Activated naive CD8-positive, alpha-beta T cell (primary cell): Measurements from ENCODE around the gene TOX4.

ENCODE experiments used
- H3K27ac Mint-ChIP-seq: one replicate; pipeline ENCODE4 v1.8.0; 2021; ENCODE audit warnings: mixed read lengths
- H3K27me3 Mint-ChIP-seq: one replicate; pipeline ENCODE4 v1.8.0; 2021; ENCODE audit warnings: mixed read lengths
- H3K36me3 Mint-ChIP-seq: one replicate; pipeline ENCODE4 v1.8.0; 2021; ENCODE audit warnings: mixed read lengths
- H3K4me1 Mint-ChIP-seq: one replicate; pipeline ENCODE4 v1.8.0; 2021; ENCODE audit warnings: low read depth, mixed read lengths
- H3K4me3 Mint-ChIP-seq: one replicate; pipeline ENCODE4 v1.8.0; 2021; ENCODE audit warnings: mild to moderate bottlenecking, mixed read lengths
- H3K9me3 Mint-ChIP-seq: one replicate; pipeline ENCODE4 v1.8.0; 2021; ENCODE audit warnings: low read depth, mixed read lengths

TOX4 gene

GRCh38 chr14:21520767-21521166 lies 43.8 kb downstream of the TOX4 start:
- peaks cover 3% of the 10 kb centered on the region for H3K36me3 Mint-ChIP-seq
- no peaks in the 10 kb centered on the region for H3K9me3 Mint-ChIP-seq
- H3K27ac Mint-ChIP-seq, result no peak overlapping the region
- H3K4me3 Mint-ChIP-seq, result no peak overlapping the region
- peaks cover 8% of the 10 kb centered on the region for H3K4me1 Mint-ChIP-seq
- no peaks in the 10 kb centered on the region for H3K27me3 Mint-ChIP-seq

DNA sequence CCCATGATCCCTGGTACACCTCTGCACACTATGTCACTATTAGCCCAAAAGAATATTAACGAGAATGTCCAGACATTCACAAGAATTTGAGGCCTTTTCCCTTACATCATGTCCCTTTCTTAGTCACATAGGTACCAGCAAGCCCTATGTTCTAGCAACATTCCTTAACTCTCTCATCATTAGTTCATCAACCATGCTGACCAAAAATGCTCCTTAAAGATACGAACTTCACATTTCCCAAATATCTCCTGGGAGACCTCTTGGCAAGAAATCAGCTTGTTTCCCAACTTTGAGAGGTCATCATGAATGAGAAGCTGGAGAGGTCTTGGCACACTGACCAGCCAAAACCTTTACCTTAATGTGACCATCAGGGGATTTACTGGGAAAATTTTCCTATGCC lies 44.5 kb downstream of the TOX4 start:
- H3K4me1 Mint-ChIP-seq, result peaks cover 8% of the 10 kb centered on the region

DNA sequence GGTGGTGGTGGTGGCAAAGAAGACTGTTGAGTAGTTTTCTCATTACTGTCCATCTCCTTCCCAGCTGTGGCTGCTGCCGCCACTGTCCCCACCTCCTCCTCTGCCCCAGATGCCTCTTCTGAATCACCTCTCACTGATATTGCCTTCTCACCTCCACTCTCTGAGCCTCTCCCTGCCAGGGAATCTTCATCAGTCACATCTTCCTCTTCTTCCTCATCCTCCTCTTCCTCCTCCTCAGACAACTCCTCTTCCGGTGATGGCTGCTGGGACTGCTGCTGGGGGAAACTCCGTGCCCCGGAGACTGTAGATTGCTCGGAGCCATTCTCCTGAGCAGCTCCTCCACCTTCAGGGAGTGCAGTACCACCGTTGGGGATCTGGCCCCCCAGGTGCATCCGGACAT lies 46.2 kb downstream of the TOX4 start:
- H3K36me3 Mint-ChIP-seq, result peaks cover 3% of the 10 kb centered on the region
- no peaks in the 10 kb centered on the region for H3K27me3 Mint-ChIP-seq
- H3K4me3 Mint-ChIP-seq, result no peak overlapping the region
- no peak overlapping the region for H3K27ac Mint-ChIP-seq
- H3K9me3 Mint-ChIP-seq, result no peaks in the 10 kb centered on the region
- peaks cover 18% of the 10 kb centered on the region for H3K4me1 Mint-ChIP-seq

More for the DNA sequence above, 44.5 kb downstream of the TOX4 start:
- H3K4me3 Mint-ChIP-seq, result no peak overlapping the region
- H3K9me3 Mint-ChIP-seq, result no peaks in the 10 kb centered on the region
- H3K36me3 Mint-ChIP-seq, result peaks cover 3% of the 10 kb centered on the region
- H3K27ac Mint-ChIP-seq, result no peak overlapping the region
- H3K27me3 Mint-ChIP-seq, result no peaks in the 10 kb centered on the region

DNA sequence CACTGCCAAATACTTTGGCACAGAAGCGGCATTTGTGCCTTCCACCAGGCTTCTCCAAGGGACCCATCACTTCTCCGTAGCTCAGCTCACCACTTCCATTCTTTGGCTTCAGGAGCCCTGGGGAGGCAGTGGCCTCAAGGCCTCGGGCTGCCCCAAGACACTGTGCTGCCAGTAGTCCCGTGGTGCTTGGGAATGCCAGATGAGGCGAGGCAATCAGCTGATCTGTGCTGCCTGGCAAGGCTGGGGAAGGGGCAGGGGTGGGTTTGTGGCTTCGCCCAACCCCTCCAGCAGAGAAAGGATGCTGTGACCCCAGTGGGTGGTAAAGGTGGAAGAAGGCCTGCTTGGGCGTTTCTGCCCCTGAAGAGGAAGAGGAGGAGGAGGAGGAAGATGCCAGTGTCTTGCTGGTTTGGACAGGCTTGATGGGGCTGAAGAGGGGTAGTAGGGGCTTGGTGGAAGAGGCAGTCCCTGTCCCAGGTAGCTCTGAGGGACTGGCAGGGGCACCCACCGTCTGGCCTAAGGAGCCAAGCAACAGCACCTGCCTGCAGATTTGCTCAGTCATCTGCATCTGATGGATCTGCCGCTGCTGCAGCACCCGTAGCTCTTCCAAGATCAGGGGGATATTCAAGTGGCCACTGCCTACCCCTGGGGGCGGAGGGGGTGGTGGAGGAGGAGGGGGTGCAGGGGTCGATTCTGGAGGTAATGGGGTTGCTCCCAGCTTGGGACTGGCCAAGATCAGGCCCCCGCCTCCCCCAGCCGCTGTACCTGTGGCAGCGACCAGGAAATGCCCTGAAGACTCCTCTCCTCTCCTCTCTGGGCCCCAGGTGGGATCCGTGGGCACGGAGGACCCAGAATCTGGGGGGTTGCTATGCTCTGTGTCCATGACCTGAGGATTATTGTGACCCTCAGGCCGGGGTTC lies 47.8 kb downstream of the TOX4 start:
- Mint-ChIP-seq H3K9me3 (no peaks in the 10 kb centered on the region), H3K4me3 (peak overlapping the region; percentile 87), H3K27ac (peak overlapping the region; percentile 68), H3K36me3 (peaks cover 3% of the 10 kb centered on the region), H3K27me3 (no peaks in the 10 kb centered on the region), H3K4me1 (peaks cover 18% of the 10 kb centered on the region)

GRCh38 chr14:21525571-21525961 lies 48.6 kb downstream of the TOX4 start:
- peak overlapping the region; percentile 87 for H3K4me3 Mint-ChIP-seq
- peaks cover 3% of the 10 kb centered on the region for H3K36me3 Mint-ChIP-seq
- H3K27me3 Mint-ChIP-seq, result no peaks in the 10 kb centered on the region
- peaks cover 17% of the 10 kb centered on the region for H3K4me1 Mint-ChIP-seq
- H3K9me3 Mint-ChIP-seq, result no peaks in the 10 kb centered on the region
- peak overlapping the region; percentile 68 for H3K27ac Mint-ChIP-seq

- Mint-ChIP-seq H3K27ac (peak within 1 kb of the TSS; percentile 77), H3K4me3 (peak within 1 kb of the TSS; percentile 87), H3K9me3 (no peaks in the 10 kb centered on the region), H3K4me1 (peaks cover 16% of the 10 kb centered on the region), H3K27me3 (no peaks in the 10 kb centered on the region), H3K36me3 (peaks cover 1% of the 10 kb centered on the region)
Measured at GRCh38 chr14:21525962-21526671, 49.1 kb downstream of the TOX4 start, which contains the start of gene SALL2. SALL2 (minus strand) TSS chr14:21526346; CDS start chr14:21526127, 219 bp downstream.

DNA sequence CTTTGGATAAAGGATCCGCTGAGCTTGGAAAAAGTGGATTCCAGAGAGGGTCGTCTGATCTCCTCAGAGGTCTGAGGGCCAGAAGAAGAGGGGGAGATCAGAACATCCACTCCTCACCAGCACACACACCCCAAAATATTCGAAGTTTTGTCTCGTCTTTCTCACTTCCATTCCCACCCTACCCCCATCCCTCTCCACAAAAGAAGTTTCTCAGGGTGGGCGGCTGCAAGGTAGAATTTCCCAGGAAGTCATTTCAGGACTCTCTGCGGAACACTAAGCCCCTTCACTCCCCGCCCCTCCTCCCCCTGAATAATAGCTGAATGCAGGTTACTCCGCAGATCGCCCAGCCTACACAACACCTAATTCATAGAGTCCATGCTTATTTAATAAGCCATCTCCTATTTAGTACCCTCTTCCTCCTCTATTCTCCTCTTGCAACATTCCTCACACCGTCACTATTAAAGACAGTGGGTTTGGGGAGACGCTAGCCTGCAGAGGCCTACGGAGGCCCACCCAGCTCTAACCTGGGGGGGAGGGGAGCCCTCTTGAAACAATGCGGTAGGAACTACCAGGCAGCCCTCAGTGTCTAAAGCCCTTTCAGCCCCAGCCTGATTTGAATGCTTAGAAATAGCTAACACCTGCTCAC lies 49.8 kb downstream of the TOX4 start:
- Mint-ChIP-seq H3K27me3 (no peaks in the 10 kb centered on the region), H3K9me3 (no peaks in the 10 kb centered on the region), H3K36me3 (no peaks in the 10 kb centered on the region), H3K4me1 (peaks cover 16% of the 10 kb centered on the region), H3K27ac (peak overlapping the region; percentile 77), H3K4me3 (peak overlapping the region; percentile 85)

- Mint-ChIP-seq H3K4me3 (peak overlapping the region; percentile 85), H3K4me1 (peaks cover 16% of the 10 kb centered on the region), H3K27ac (peak overlapping the region; percentile 77), H3K36me3 (no peaks in the 10 kb centered on the region), H3K27me3 (peaks cover 2% of the 10 kb centered on the region), H3K9me3 (no peaks in the 10 kb centered on the region)
Measured at GRCh38 chr14:21527318-21527679, 50.3 kb downstream of the TOX4 start.

DNA sequence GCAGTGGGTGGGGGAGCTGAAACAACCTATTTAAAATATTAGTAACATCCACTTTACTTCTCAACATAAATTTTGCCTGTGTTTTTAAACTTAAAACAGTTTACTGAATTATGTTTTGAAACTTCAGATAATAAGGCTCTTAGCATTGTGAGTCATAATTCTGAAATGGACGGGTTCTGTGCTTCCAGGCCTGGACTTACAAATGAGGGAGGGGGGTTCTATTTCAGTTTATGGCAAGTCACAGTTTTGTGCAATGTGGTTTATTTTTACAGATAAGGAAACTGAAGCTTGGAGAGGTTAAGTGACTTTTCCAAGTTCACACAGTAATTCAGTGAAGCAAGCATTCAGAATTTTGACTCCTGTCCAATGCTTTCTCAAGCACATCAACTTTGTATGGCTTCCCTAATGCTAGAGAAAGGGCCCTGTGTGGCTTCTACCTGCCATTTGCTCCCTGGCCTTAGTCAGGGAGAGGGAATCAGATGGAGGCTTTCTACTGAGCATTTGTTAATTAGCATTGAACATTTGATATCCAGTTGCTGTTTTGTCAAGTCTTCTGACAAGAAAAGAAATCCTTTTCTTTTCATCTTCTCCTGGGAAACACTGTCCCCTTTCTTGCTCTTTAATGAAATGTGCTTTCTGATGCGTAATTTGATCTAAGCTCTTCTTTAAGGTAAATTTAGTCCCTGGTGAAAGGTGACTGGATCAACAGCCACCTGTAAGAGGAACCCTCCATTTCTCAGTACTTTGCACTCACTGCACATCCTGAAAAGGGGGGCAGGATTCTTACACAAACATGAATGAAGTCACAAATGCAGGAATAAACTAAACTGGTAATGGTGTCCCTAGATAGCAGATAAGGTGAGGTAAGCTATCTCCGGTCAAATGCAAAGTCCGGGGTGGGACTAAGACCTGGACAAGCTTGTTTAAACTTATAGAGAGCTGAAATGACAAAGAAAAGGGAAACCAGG lies 51.7 kb downstream of the TOX4 start:
- Mint-ChIP-seq H3K36me3 (no peaks in the 10 kb centered on the region), H3K27ac (no peak overlapping the region), H3K4me1 (peaks cover 16% of the 10 kb centered on the region), H3K9me3 (no peaks in the 10 kb centered on the region), H3K4me3 (no peak overlapping the region), H3K27me3 (peaks cover 2% of the 10 kb centered on the region)

GRCh38 chr14:21529515-21529914 lies 52.5 kb downstream of the TOX4 start:
- Mint-ChIP-seq H3K36me3 (no peaks in the 10 kb centered on the region), H3K4me1 (peaks cover 16% of the 10 kb centered on the region), H3K9me3 (no peaks in the 10 kb centered on the region), H3K27ac (no peak overlapping the region), H3K4me3 (no peak overlapping the region), H3K27me3 (peaks cover 4% of the 10 kb centered on the region)

- no peak overlapping the region for H3K4me3 Mint-ChIP-seq
- H3K27ac Mint-ChIP-seq, result no peak overlapping the region
- H3K4me1 Mint-ChIP-seq, result peaks cover 8% of the 10 kb centered on the region
- no peaks in the 10 kb centered on the region for H3K9me3 Mint-ChIP-seq
- H3K27me3 Mint-ChIP-seq, result peaks cover 20% of the 10 kb centered on the region
- H3K36me3 Mint-ChIP-seq, result no peaks in the 10 kb centered on the region
Measured at GRCh38 chr14:21533294-21533693, 56.3 kb downstream of the TOX4 start.

- Mint-ChIP-seq H3K9me3 (no peaks in the 10 kb centered on the region), H3K27me3 (peaks cover 28% of the 10 kb centered on the region)
Measured at GRCh38 chr14:21534576-21534975, 57.6 kb downstream of the TOX4 start.

GRCh38 chr14:21535545-21536417 lies 58.8 kb downstream of the TOX4 start:
- H3K4me1 Mint-ChIP-seq, result peaks cover 8% of the 10 kb centered on the region
- no peak overlapping the region for H3K27ac Mint-ChIP-seq
- H3K9me3 Mint-ChIP-seq, result no peaks in the 10 kb centered on the region
- peaks cover 28% of the 10 kb centered on the region for H3K27me3 Mint-ChIP-seq
- H3K36me3 Mint-ChIP-seq, result no peaks in the 10 kb centered on the region
- no peak overlapping the region for H3K4me3 Mint-ChIP-seq

More at GRCh38 chr14:21534576-21534975, 57.6 kb downstream of the TOX4 start:
- H3K4me1 Mint-ChIP-seq, result peaks cover 8% of the 10 kb centered on the region
- no peak overlapping the region for H3K27ac Mint-ChIP-seq
- no peaks in the 10 kb centered on the region for H3K36me3 Mint-ChIP-seq
- H3K4me3 Mint-ChIP-seq, result no peak overlapping the region
